ENCODE data around the gene KRT34. TPM values are rescaled to one million over a fixed set of nuclear protein-coding genes. Genes with fewer than 3 reads are reported as not detected.

KRT34 gene
- total and polyA plus RNA-seq, 2 experiments from 2014 or later, result not detected

DNA sequence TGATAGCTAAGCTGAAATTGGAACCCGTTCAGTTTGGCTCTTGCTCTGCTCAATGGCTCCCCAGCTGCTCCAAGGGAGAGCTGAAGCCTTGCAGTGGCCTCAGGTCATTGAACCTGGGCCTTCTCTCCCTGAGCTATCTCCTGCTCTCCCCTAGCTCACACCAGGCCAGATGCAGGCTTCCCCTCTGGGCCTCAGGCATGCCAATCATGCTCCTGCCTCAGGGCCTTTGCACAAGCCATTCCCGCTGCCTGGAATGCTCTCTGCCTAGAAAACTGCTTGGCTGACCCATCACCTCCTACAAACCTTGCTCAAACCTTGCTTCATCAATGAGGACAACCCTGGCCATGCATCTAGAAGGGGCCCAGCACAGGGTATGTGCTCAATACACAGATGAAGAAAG lies 49.9 kb downstream of the KRT34 start (continued):
- TF ChIP-seq, protein P1, sequence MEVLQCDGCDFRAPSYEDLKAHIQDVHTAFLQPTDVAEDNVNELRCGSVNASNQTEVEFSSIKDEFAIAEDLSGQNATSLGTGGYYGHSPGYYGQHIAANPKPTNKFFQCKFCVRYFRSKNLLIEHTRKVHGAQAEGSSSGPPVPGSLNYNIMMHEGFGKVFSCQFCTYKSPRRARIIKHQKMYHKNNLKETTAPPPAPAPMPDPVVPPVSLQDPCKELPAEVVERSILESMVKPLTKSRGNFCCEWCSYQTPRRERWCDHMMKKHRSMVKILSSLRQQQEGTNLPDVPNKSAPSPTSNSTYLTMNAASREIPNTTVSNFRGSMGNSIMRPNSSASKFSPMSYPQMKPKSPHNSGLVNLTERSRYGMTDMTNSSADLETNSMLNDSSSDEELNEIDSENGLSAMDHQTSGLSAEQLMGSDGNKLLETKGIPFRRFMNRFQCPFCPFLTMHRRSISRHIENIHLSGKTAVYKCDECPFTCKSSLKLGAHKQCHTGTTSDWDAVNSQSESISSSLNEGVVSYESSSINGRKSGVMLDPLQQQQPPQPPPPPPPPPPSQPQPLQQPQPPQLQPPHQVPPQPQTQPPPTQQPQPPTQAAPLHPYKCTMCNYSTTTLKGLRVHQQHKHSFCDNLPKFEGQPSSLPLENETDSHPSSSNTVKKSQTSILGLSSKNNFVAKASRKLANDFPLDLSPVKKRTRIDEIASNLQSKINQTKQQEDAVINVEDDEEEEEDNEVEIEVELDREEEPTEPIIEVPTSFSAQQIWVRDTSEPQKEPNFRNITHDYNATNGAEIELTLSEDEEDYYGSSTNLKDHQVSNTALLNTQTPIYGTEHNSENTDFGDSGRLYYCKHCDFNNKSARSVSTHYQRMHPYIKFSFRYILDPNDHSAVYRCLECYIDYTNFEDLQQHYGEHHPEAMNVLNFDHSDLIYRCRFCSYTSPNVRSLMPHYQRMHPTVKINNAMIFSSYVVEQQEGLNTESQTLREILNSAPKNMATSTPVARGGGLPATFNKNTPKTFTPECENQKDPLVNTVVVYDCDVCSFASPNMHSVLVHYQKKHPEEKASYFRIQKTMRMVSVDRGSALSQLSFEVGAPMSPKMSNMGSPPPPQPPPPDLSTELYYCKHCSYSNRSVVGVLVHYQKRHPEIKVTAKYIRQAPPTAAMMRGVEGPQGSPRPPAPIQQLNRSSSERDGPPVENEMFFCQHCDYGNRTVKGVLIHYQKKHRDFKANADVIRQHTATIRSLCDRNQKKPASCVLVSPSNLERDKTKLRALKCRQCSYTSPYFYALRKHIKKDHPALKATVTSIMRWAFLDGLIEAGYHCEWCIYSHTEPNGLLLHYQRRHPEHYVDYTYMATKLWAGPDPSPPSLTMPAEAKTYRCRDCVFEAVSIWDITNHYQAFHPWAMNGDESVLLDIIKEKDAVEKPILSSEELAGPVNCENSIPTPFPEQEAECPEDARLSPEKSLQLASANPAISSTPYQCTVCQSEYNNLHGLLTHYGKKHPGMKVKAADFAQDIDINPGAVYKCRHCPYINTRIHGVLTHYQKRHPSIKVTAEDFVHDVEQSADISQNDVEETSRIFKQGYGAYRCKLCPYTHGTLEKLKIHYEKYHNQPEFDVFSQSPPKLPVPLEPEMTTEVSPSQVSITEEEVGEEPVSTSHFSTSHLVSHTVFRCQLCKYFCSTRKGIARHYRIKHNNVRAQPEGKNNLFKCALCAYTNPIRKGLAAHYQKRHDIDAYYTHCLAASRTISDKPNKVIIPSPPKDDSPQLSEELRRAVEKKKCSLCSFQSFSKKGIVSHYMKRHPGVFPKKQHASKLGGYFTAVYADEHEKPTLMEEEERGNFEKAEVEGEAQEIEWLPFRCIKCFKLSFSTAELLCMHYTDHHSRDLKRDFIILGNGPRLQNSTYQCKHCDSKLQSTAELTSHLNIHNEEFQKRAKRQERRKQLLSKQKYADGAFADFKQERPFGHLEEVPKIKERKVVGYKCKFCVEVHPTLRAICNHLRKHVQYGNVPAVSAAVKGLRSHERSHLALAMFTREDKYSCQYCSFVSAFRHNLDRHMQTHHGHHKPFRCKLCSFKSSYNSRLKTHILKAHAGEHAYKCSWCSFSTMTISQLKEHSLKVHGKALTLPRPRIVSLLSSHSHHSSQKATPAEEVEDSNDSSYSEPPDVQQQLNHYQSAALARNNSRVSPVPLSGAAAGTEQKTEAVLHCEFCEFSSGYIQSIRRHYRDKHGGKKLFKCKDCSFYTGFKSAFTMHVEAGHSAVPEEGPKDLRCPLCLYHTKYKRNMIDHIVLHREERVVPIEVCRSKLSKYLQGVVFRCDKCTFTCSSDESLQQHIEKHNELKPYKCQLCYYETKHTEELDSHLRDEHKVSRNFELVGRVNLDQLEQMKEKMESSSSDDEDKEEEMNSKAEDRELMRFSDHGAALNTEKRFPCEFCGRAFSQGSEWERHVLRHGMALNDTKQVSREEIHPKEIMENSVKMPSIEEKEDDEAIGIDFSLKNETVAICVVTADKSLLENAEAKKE (CRISPR knock-in tag; IDR thresholded peaks at IDR 0.05), result no peak
- no peak for TF ChIP-seq EZH2 (IDR thresholded peaks at IDR 0.05; ENCODE audit: low read depth, unreplicated experiment)
- no peak for TF ChIP-seq NANOG (IDR thresholded peaks at IDR 0.05; ENCODE audit: borderline replicate concordance)
- TF ChIP-seq REST (IDR thresholded peaks at IDR 0.05; ENCODE audit: unreplicated experiment), result no peak
- TF ChIP-seq ZNF331 (CRISPR knock-in tag; IDR thresholded peaks at IDR 0.05; ENCODE audit: low read depth), result no peak
- TF ChIP-seq, protein P2, sequence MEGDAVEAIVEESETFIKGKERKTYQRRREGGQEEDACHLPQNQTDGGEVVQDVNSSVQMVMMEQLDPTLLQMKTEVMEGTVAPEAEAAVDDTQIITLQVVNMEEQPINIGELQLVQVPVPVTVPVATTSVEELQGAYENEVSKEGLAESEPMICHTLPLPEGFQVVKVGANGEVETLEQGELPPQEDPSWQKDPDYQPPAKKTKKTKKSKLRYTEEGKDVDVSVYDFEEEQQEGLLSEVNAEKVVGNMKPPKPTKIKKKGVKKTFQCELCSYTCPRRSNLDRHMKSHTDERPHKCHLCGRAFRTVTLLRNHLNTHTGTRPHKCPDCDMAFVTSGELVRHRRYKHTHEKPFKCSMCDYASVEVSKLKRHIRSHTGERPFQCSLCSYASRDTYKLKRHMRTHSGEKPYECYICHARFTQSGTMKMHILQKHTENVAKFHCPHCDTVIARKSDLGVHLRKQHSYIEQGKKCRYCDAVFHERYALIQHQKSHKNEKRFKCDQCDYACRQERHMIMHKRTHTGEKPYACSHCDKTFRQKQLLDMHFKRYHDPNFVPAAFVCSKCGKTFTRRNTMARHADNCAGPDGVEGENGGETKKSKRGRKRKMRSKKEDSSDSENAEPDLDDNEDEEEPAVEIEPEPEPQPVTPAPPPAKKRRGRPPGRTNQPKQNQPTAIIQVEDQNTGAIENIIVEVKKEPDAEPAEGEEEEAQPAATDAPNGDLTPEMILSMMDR (conservative IDR thresholded peaks at IDR 0.05; ENCODE audit: low read depth in 2 of 2), result no peak
- no peak for TF ChIP-seq CREB1 (CRISPR knock-in tag; IDR thresholded peaks at IDR 0.05; ENCODE audit: low read depth)
